Hindlimb muscle (tissue), 1 donor: Measurements from ENCODE around the gene CPN1. TPM values are rescaled to one million over a fixed set of nuclear protein-coding genes. Genes with fewer than 3 reads are reported as not detected.
A peak's percentile ranks its signal among the peaks of the same experiment; 100 is the strongest.
"Not testable (repeated sequence)": the region's sequence is repeated elsewhere in the genome, so short reads cannot be mapped to it uniquely, and the experiment has no call there.

ENCODE experiments used
- DNase-seq: peaks from one replicate; pipeline ENCODE4 v3.0.0-alpha.2; 2013
- polyA plus RNA-seq: library from polyadenylated mRNA; unstranded; fragments of 120-200 nt; gene quantifications from one replicate; pipeline ENCODE4 v1.2.1, GENCODE V29; 2013; ENCODE audit not compliant: insufficient read length

CPN1 gene
- polyA plus RNA-seq, 1 donor: not detected

DNA sequence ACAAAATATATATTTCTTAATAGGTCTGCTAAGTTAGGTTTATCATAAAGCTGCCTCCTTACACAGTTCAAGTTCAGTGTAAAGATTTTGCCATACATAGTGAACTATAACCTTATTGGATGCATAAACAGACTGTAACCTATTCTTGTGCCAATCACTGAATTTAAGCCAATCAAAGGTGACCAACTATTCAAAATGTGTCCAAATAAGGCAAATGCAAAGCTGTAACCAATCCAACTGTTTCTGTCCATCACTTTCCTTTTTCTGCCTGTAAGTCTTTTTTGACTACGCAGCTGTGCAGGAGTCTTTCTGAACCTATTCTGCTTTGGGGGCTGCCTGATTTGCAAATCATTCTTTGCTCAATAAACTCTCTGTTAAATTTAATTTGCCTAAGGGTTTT lies 60.3 kb downstream of the CPN1 start:
- no peak for DNase-seq

DNA sequence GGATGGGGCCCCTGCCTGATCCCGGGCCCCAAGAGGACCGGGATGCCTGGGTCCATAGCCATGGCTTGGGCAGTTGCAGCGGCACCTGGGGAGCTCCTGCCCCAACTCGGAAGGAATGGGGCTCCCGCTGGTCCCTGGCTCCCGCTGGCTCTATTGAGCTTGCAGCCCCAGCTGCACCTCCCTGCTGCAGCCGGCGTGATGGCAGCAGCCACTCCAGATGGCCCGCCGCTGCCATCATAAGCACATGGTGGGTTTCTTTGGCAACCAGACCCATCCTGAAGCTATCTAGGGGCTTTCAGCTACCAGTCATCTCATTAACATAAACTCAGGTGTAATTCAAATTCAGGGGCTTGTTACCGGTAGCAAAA lies 60.8 kb downstream of the CPN1 start:
- DNase-seq: no peak

DNA sequence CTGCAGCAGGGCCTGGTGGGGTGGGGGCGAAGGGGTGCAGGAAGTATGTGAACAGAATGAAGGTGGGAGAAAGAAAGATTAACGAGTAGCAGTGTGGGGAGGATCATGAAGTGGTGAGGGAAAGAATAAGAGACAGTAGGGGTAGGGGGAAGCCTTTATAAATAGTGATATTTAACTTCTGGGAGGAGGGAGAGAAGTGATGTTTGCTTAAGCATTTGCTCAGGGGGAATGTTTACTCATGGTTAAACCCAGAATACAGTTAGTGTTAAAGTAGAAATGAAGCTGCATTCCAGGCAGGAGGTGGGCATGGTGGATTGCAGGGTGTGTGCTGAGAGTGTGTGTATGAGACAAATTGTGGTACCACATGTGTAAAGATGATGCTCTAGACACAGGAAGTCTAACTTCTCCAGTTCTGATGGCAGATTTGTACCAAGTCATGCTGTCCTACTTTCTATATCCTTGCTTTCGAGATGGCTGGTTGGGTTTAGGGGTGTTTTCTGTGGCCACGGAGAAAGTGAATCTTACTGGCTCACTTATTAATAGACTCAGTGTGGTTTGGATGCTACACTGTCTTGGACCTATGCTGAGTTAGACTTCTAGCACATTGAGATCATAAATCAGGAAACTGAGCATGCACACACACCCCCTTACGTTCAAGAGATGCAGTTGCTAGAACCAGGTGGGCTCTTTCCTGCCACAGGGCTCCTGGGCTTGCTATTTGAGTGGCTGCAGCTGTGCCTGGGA lies 61.4 kb downstream of the CPN1 start:
- no peak for DNase-seq

DNA sequence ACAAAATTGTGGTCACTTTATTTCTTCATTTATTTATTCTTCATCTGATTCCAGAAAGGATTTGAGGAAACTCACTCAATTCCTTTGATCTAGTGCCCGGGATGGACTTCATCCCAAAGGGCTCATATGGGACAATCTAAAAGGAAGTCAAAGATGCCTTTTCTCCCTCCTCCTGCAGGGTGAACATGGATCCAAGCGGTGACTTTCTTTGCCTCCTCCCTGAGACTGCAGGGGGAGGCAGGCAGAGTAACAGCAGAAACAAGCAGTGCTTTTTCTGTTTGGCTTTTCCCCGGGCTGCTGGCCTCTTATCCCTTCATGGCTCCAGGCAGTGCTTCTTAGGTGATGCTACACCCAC lies 61.9 kb downstream of the CPN1 start:
- DNase-seq: no peak

DNA sequence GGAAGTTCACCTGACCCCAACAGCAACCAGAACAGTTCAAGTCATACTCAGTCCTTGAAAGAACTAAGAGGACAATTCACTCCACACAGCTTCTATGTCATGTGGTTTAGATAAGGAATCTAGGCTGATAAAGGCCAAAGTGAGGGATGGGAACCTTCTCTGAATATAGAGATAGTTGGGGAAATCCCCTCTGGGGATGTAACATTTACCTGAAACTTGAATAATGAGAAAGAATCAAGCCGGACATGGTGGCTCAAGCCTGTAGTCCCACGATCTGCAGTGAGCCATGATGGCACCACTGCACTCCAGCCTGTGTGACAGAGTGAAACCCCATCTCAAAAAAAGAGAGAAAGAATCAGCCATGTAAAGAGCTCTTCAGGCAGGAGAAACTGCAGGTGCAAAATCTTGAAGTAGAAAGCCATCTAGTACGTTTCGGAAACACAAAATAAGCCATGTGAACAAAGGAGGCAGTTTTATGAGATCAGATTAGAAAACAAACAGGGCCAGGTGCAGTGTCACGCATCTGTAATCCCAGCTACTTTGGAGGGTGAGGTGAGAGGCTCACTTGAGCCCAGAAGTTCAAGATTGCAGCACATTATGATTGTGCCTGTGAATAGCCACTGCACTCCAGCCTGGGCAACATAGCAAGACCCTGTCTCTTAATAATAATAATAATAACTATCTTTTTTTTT lies 67.5 kb downstream of the CPN1 start:
- DNase-seq: no peak

DNA sequence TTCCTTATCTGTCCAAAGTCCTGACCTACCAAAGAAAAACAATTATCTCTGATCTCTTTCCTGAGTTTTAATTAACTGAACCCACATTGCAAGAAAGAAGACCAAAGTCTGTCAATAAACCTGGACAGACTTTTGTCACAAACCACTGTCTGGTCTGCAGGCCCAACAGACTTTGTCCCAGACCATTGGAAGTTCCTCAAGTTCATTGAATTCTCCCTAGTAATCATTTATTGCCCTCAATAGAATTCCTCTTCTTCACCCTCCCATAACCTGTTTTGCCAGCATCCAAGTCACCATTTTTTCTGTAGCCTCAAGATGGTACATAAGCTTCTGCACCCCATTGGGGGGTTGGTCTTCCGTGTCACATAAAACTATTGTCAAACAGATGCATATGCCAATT lies 68.0 kb downstream of the CPN1 start:
- DNase-seq: no peak

DNA sequence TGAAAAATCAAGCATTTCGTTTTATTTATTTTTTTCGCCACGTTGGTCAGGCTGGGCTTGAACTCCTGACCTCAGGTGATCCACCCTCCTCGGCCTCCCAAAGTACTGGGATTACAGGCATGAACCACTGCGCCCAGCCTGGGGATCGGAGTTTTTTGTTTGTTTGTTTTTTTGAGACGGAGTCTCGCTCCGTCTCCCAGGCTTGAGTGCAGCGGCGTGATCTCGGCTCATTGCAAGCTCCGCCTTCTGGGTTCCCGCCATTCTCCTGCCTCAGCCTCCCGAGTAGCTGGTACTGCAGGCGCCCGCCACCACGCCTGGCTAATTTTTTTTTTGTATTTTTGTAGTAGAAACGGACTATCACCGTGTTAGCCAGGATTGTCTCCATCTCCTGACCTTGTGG lies 69.8 kb downstream of the CPN1 start:
- DNase-seq: not testable (repeated sequence)

DNA sequence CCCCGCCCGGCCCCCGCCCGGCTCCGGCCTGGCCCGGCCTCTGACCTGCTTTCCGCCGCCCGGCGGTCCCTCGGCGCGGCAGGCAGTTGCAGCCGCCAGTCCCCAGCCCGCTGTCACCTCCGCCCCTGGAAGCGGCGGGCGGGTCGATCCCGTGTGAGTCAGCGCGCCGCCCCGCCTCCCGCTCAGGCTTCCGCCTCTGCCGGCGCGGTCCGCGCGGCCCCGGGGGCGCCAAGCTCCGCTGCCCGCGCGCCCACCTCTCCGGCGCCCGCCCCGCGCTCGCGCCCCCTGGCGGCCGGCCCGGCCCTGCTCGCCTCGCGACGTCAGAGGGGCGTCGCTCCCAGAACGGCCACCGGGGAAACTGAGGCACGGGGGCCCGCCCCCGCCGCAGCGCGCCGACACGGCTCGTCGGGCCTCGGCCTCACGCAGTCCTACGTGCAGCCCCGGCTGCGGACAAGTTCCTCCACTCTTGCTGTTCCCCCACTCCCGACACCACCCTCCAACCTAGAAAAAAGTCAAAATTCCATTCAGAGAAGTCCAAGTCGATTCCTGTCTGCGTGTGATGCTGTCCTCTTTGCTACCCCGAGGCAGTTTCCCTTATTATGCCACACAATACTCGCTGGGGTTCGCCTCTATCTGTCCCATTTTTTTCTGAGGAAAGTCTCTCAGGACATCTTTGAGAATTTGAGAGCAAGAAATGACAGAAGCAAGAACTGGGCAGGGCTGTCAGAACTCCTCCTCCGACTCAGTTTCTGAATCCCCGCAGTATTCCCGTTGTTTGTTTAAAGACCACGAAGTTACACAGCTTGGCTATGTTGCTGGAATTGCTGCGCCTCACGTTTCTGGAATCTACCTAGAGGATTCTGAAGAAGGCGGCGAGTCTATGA lies 71.6 kb downstream of the CPN1 start, which contains the start of gene DNMBP:
Gene DNMBP (minus strand): TSS at position 155 of the 884 bp plus-strand sequence. CDS start 37,823 bp downstream, outside the sequence.
- DNase-seq: peak; percentile 91

DNA sequence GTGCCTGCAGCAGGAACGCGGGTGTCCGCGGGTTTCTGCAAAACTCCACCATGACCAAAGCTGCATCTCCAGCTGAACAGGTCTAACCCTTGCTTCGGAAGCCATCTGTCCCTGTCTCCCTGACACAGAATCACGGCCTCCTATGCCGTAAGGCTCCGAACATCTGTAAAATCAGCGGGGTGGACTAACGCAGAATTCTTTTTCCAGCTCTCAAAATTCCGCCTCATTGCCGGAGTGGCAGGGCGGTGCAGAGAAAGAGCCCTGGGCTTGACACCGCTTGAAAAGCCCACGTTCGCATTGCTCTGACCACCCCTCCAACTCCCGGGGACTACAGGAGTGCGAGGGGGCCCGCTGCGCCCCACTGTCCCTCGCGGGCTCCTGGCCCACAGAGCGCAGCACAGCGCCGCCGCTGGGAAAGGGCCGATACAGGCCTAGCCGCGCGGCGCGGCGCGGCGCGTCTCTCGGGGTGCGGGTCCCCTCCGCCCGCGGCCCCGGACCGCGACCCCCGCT lies 72.3 kb downstream of the CPN1 start:
- peak; percentile 81 for DNase-seq

DNA sequence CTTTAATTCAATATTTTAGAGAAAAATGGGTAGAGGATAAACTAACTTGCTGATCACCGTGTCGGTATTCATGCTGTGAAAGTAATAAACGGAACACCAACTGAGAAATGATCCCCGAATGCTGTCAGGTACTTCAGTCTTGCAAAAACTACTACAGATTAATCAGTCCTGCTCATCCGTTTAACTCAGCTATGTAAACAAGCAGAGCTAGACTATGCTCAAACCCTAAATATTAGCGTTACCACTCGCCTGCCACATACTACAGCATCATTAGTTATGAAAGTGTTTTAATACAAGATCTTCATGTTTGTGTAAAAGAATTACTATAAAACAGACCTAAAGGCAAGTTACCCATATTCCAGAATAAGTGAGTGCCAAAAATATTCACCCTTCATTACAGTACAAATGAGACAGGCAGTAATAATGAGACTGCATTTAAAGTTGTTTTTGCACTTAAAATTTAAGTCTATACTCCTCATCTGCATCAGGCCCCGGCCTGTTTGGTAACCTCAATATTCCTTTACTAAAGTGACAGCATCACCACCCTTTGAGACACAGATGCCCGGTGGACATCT lies 72.9 kb downstream of the CPN1 start:
- DNase-seq: no peak

DNA sequence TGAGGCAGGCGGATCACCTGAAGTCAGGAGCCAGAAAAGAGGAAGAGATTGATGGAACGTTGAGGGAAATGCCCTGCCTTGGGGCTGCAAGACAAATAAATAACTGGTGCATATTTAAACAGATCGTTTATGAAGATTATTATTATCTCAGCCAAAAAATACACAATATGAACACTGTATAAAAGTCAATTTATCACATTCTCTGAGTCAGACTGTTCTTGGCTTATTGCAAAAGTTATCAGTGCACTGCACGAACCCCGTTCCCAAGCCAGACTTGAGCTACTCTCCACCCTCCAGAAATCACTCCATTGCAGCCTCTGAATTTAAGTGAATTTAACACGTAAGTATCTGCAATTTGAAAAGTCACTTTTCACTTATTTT lies 73.5 kb downstream of the CPN1 start:
- DNase-seq: no peak

DNA sequence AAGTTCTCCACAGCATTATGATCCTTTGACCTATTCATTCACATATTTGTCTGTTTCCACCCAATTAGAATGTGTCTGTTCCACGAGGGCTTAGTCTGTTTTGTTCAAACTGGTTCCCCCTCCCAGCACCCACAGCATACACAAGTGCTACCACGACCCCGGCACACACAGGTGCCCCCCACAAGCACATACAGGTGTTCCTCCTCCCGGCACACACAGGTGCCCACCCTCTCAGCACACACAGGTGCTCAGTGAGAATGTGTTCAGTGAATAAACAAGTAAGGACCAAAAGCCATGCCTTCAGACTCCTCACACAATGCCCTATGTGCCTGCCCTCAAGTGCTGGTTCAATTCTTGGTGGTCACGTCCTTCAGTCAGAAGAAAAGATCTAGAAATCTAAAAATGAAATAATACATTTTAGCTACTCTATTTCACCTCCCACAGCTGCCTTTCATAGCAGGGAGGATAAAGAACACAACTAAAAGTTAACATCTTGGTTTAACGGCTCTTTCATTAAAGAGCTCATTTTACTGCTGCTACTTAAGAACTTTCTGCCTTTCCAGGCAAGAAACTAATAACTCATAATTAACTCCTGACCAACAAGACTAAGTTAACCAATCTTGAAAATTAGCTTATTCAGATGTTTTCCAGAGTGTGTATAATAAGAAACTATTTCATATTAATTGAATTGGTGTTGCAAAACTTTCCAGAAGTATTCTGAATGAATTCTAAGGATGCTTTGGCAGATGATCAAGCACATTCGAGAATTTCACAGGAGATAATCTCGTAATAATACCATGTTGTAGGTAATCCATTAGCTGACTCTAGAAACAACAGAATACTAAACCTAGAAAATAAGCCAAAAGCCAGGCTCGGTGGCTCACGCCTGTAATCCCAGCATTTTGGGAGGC lies 74.2 kb downstream of the CPN1 start:
- no peak for DNase-seq

DNA sequence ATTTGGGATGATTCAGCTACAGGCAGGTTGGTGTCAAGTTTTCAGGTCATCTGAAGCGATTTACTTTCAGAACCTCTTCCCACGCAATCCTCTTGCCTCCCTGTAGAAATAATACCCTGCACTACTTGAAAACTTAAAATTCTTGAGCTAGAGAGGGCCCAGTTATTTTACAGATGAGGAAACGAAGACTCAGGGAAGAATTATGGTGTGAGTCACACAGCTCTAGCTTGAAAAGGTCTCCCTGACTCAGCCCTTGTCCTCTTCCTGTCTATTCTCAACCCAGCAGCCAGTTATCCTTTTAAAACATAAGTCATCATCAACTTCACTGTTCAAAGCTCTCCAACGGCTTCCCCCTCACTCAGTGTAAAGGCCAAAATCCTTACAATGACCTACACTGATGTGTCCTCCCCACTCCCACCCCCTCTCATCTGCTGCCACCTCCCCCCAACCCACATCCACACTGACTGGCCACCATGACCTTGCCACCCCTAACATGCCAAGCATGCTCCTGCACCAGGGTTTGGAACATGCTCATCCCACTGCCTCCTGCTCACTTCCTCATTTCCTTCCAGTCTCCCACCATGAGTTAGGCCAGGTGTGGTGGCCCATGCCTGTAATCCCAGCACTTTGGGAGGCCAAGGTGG lies 75.3 kb downstream of the CPN1 start:
- no peak for DNase-seq

DNA sequence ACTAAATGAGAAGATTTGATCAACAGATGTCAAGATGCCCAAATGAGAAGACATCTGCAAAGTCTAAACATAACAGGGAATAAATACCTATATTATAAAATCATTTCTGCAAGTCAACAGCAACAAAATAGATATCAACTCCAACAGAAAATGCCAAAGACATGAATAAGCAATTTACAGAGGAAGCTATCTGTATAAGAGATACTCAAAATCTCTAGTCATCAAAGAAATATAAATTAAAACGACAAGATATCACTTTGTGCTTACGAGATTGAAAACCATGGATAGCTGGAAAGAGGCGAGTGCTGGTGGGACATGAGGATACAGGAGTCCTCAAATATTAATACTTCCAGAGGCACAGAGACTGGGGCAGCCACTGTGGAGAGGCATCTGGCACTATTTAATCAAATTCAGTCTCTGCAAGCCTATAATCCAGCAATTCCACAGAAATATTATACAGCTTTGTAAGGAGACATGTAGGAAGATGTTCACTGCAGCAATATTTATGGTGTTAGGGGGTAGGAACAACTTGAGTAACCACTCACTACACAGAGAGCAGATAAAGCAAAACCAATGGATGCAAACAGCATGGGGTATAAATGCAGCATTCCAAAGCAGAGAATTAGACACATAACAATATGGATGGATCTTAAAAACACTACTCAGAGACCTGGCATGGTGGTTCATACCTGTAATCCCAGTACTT lies 76.7 kb downstream of the CPN1 start:
- DNase-seq: no peak

DNA sequence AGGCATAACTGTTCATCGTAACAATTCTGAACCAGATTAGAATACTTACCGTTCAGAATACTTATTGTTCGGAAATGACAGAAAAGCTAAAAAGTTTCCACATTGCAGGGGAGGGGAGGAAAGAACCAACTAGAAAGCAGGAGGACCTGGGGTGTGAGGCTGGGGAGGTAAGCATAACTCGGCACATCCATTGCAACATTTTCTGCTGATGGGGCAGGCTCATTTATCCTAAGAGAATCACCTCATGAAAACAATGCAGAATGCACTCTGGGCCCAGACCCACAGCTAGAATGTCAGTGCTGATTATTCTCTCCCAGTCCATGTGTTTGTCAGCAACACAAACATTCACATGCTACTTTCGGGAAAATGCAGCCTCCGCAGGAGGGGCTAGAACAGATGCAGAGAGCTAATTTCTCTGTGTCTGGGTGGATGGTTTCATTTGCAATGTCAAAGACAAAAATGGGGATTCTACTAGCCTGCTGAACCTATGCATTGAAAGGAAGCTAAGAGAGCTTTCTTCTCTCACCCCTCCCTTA lies 81.5 kb downstream of the CPN1 start:
- DNase-seq: no peak

DNA sequence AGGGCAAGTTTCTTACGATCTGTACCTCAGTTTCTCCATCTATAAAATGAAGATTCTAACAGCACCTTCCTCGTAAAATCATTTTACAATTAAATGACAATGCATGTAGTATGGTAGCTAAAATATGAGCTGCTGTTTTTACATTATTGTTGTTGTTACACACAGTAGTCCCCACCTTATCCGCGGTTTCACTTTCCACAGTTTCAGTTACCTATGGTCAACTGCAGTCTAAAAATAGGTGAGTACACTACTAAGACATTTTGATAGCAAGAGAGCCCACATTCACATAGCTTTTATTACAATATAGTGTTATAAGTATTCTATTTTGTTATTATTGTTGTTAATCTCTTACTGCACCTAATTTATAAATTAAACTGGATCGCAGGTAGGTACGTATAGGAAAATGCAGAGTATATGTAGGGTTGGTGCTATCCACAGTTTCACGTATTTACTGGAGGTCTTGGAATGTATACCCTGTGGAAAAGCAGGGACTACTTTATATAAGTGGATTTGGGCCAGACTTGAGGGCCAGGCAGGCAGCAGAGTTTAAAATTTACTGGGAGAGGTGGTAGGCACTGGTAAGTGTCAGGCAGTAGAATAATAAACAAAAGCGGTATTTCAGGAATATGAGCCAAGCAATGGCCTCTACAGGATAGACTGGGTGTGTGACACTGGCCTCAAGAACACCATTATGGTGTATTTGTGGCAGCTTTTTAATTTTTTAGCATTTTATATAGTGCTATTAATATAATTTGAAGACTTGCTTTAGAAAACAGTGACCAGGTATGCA lies 82.2 kb downstream of the CPN1 start:
- DNase-seq: no peak

DNA sequence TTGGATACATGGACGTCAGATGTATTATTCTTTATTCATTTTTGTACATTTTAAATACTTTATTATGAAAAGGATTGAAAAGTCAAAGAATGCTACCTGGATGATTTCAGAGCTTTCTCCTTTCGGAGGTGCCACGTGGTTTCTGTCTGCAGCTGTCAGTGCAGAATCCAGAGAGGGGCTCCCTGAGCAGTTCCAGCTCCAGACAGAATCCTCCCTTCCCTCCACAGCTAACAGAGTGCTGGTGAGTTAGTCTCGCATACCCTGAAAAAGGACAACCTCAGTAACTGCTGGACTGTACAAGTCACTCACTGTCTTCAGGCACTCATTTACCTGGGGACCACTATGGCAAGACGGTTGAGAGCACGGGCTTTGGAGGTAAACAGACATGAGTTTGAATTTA lies 82.8 kb downstream of the CPN1 start:
- DNase-seq: no peak

DNA sequence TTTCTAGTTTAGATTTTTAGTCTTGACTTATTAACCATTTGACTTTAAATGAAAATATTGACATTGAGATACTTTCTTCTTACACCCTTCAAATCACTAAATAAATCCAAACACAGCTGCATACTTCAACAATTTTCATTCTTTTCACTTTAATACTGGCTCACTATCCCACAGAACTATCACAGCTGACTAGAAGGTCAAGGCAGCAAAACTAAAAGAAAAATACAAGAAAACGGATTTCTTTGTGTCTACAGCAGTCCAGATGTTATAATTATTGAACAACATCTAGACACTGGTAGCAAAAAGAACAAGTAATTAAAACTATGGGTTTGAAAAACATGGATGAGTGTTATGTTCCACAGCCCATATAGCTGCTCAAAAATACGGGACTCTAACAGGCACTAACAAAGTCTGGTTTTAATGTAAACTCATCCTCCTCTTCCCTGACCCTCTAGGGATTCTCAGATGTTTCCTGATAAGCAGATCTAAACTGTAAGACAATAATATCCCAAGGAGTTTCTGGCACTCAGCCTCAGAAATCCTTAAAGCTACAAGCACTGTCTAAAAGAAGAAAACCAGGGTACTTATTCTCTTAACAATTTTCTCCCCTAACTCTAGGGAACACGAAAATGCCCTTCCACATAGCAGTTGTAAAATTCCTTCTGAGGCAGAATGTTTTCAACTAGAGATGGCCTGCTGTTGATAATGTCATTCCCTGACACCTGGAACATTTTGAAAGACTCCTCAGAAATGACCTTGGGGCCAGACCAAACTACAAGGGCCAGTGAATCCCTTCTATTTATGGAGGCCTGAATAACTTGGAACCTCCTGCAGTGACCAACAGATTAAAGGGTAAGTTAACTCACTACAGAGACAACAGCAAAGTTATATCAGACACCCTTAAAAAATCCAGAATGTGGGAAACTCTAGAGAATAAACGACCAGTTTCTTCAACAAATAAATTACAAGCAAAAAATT lies 84.7 kb downstream of the CPN1 start:
- no peak for DNase-seq
